Body of pancreas (tissue), 4 donors: ENCODE results near the gene RING1. TPM values are rescaled to one million over a fixed set of nuclear protein-coding genes. Genes with fewer than 3 reads are reported as not detected.
"Not testable (repeated sequence)": the region's sequence is repeated elsewhere in the genome, so short reads cannot be mapped to it uniquely, and the experiment has no call there.

Experiments
- ATAC-seq: fragments of 150-250 bp; one replicate; pipeline ENCODE4 v1.9.1; 2016
- DNase-seq, 4 donors: peaks; one replicate each; pipeline ENCODE4 v3.0.0-alpha.2; 2019
- H3K27ac ChIP-seq, 4 donors: fragments of 200-600 bp; sonication (generic); 1 replicate in 3 of 4; 2 replicates in 1 of 4; pipeline versions ENCODE4 v1.5.1 to v1.6.1; 2016 to 2019; ENCODE audit warnings: mild to moderate bottlenecking in 1 of 4, mixed read lengths in 1 of 4, moderate library complexity in 1 of 4
- H3K27me3 ChIP-seq, 2 donors: fragments of 200-600 bp; sonication (generic); one replicate each; pipeline ENCODE4 v1.6.0; 2016; ENCODE audit warnings: mild to moderate bottlenecking in 1 of 2
- H3K36me3 ChIP-seq, 2 donors: fragments of 200-600 bp; sonication (generic); replicated peaks in 1 of 2; 2 replicates each; pipeline ENCODE4 v1.5.1; 2016; ENCODE audit warnings: low read depth in 2 of 2; ENCODE audit not compliant: insufficient read depth in 1 of 2
- H3K4me1 ChIP-seq: fragments of 200-600 bp; sonication (generic); one replicate; pipeline ENCODE4 v1.6.0; 2016
- H3K4me3 ChIP-seq, 2 donors: fragments of 200-600 bp; sonication (generic); 1 replicate in 1 of 2; 2 replicates in 1 of 2; pipeline ENCODE4 v1.5.1; 2016 to 2019
- H3K9me3 ChIP-seq, 3 donors: fragments of 200-600 bp; sonication (generic); 1 replicate in 2 of 3; 2 replicates in 1 of 3; pipeline ENCODE4 v1.5.1; 2016
- POLR2A ChIP-seq, 3 donors: fragments of 450-650 bp; IDR thresholded peaks; one replicate each; pipeline ENCODE4 v1.6.1; 2016; ENCODE audit warnings: antibody characterized with exemption in 3 of 3, mild to moderate bottlenecking in 2 of 3
- WGBS, 2 donors: methylation state at CpG; one replicate each; pipeline ENCODE4 v1.1.5; 2017; 5-methylcytosine and 5-hydroxymethylcytosine counted together
- intact Hi-C: fragments of 100-400 bp; cut with DNase I; formaldehyde crosslinking; loops from one replicate; pipeline ENCODE4 v1.15.1; 2023
- total RNA-seq, 2 donors: library from RNA; depleted of rRNA; stranded (reverse); fragments of >200 nt; gene quantifications; one replicate each; pipeline ENCODE4 v1.1.0, GENCODE V29; 2016
- TF ChIP-seq, protein P1 (sequence below), 7 experiments: fragments of 450-650 bp in 4 of 7; fragments of 200-600 bp in 3 of 7; sonication (generic) in 3 of 7; IDR thresholded peaks; one replicate each; pipeline ENCODE4 v1.5.1; 2016 to 2019; ENCODE audit warnings: antibody characterized with exemption in 7 of 7

RING1 gene
- total RNA-seq, 2 donors from 2014 or later: 11.2 to 28.3 TPM

DNA sequence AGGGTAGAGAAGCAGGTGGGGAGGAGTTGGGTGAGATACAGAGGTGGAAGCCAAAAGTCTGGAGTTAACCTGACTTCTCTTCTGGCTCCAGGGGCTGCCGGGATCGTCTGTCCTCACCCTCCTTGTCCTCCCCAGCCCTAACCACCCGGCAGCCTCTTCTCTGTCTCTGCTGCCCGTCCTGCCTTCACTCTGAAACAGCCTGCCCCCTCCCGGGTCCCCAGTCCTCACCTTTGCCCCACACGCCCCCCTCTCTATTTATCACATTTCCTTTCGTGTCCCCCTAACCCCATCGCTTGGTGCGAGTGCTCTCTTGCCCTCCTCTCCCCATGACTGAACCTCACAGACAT, 5.7 kb downstream of the RING1 start:
- H3K4me1 ChIP-seq: peaks cover 28% of the 10 kb centered on the region
- H3K36me3 ChIP-seq: no peaks in the 10 kb centered on the region
- no peaks in the 10 kb centered on the region for H3K9me3 ChIP-seq
- no peak overlapping the region for H3K27ac ChIP-seq
- DNase-seq: no peak
- ATAC-seq: no peak
- H3K4me3 ChIP-seq: no peak overlapping the region
- intact Hi-C loops: no loop called here
- H3K27me3 ChIP-seq: no peaks in the 10 kb centered on the region
- TF ChIP-seq POLR2A (IDR thresholded peaks at IDR 0.05): no peak
- TF ChIP-seq, protein P1, sequence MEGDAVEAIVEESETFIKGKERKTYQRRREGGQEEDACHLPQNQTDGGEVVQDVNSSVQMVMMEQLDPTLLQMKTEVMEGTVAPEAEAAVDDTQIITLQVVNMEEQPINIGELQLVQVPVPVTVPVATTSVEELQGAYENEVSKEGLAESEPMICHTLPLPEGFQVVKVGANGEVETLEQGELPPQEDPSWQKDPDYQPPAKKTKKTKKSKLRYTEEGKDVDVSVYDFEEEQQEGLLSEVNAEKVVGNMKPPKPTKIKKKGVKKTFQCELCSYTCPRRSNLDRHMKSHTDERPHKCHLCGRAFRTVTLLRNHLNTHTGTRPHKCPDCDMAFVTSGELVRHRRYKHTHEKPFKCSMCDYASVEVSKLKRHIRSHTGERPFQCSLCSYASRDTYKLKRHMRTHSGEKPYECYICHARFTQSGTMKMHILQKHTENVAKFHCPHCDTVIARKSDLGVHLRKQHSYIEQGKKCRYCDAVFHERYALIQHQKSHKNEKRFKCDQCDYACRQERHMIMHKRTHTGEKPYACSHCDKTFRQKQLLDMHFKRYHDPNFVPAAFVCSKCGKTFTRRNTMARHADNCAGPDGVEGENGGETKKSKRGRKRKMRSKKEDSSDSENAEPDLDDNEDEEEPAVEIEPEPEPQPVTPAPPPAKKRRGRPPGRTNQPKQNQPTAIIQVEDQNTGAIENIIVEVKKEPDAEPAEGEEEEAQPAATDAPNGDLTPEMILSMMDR (IDR thresholded peaks at IDR 0.05): no peak
- WGBS, 2 donors: 34 to 38% methylated on average over 9 of the region's 9 CpGs

DNA sequence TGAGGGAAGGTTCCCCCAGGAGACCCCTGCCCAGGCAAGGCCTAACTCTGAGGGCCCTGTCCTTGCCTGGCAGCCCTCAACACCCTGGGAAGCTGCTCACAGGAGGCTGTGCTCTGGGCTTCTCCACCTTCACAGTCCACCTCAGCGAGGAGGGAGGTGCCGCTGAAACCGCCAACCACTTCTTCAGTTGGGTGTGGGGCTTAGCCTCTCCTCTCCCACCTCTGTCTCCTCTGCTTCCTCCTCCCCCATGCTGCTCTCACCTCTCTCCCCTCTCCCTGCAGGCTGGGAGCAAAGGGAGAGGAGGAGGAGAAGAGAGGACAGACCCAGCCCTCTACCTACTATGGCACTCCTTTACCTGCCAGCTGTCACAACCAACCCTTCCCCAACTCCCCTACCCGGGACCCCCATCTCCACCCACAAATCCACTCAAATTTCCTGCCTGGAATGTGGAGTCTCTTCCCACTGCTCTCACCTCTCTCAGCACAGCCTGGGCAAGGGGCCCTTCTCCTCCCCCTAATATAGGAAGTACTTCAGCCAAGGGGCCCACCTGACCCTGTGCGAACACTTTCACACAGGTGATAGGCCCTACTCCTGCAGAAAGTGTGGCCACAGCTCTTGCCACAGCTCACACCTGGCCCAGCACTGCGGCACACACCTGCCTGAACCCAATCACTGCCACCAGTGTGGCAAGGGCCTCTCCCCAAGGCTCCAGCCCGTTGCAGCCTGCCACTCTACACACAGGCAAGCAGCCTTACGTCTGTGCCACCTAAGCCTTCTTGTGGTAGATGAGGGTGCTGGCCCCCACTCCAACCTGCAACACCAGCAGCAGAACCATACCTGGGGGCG, 7.2 kb downstream of the RING1 start:
- no peaks in the 10 kb centered on the region for H3K36me3 ChIP-seq
- no peak overlapping the region for H3K4me3 ChIP-seq
- intact Hi-C loops: no loop called here
- TF ChIP-seq POLR2A (IDR thresholded peaks at IDR 0.05): no peak
- TF ChIP-seq, protein P1 (IDR thresholded peaks at IDR 0.05): no peak
- peaks cover 20% of the 10 kb centered on the region for H3K4me1 ChIP-seq
- 67 to 75% methylated on average over 6 to 9 of the region's 9 CpGs for whole genome bisulfite sequencing, 2 donors
- no peaks in the 10 kb centered on the region for H3K27me3 ChIP-seq
- DNase-seq: no peak
- H3K27ac ChIP-seq: no peak overlapping the region
- no peak for ATAC-seq
- no peaks in the 10 kb centered on the region for H3K9me3 ChIP-seq

DNA sequence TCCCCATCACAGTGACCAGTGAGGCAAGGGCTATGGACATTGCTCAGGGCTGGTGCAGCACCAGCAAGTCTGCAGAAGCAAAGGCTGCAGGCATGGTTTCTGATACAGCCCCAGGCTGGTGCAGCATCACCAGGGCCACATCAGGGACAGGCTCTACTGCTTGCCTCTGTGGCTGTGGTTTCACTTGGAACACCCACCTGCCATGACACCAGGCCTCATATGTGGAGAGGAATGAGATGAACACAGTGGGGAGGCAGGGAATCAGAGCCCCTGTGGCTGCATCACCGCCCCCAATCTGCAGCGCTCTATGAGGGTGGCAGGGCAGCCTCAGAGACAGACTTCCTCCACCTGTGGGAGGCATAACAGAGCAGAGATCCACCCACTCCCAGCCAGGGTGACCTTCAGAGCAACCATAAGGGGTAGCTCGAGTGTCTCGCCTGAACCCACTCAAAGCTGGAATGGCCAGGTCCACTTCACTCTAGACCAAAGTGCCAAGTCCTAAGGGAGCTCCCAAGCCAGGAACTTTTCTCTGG, 7.9 kb downstream of the RING1 start:
- intact Hi-C loops: no loop called here
- no peaks in the 10 kb centered on the region for H3K36me3 ChIP-seq
- no peak overlapping the region for H3K27ac ChIP-seq
- ATAC-seq: no peak
- H3K4me3 ChIP-seq: no peak overlapping the region
- no peaks in the 10 kb centered on the region for H3K27me3 ChIP-seq
- peaks cover 20% of the 10 kb centered on the region for H3K4me1 ChIP-seq
- TF ChIP-seq, protein P1 (IDR thresholded peaks at IDR 0.05): no peak
- no peak for TF ChIP-seq POLR2A (IDR thresholded peaks at IDR 0.05)
- H3K9me3 ChIP-seq: no peaks in the 10 kb centered on the region
- no peak for DNase-seq
- WGBS, 2 donors: 85 to 91% methylated on average over 2 to 4 of the region's 4 CpGs

DNA sequence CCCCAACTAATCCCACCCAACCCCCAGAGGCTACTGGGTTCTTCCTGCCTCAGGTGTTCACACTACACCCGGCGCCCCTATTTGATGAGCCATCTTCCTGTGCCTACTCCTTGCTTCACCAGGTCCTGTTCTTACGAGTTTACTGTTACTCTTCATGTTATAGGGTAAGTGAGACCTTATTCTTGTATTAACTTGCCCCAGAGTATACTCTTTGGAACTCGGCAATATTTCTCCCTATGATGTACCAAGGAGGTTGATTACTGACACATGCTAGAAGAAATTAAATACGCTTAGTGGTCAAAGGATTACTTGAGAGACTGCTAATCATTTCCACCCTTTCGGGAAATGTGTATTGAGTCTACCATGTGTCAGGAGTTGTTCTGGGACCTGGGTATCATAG, 8.9 kb downstream of the RING1 start:
- ATAC-seq (no peak), DNase-seq (no peak)
- WGBS, 2 donors: 75 to 78% methylated on average over 6 of the region's 6 CpGs
- Histone ChIP-seq H3K27me3 (no peaks in the 10 kb centered on the region), H3K9me3 (no peaks in the 10 kb centered on the region), H3K4me1 (peaks cover 19% of the 10 kb centered on the region), H3K27ac (no peak overlapping the region), H3K36me3 (no peaks in the 10 kb centered on the region), H3K4me3 (no peak overlapping the region)
- intact Hi-C loops: no loop called here
- TF ChIP-seq, protein P1 (IDR thresholded peaks at IDR 0.05): no peak
- no peak for TF ChIP-seq POLR2A (IDR thresholded peaks at IDR 0.05)

DNA sequence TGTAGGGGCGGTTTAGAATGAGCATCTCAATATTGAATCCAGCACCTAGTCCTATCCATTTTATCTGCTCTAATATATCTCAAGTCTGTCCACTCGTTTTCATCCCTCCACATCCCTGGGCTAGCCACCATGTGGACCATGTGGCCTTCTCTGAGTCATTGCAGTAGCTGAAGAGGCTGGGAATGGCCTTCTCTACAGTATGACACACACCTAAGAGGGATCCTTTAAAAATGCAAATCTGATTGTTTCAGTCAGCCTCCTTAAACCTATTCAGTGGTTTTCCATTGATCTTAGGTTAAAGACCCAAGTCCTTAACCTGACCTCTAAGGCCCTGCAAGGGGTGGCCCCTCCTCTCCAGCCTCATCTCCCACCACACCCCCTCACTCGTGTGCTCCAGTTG, 9.4 kb downstream of the RING1 start:
- no peak for TF ChIP-seq POLR2A (IDR thresholded peaks at IDR 0.05)
- TF ChIP-seq, protein P1 (IDR thresholded peaks at IDR 0.05): no peak
- ATAC-seq: no peak
- Histone ChIP-seq H3K9me3 (no peaks in the 10 kb centered on the region), H3K4me3 (no peak overlapping the region), H3K36me3 (no peaks in the 10 kb centered on the region), H3K27me3 (no peaks in the 10 kb centered on the region), H3K27ac (no peak overlapping the region), H3K4me1 (peaks cover 14% of the 10 kb centered on the region)
- WGBS, 2 donors: 56 to 63% methylated on average over 3 of the region's 3 CpGs
- DNase-seq: no peak
- intact Hi-C loops: no loop called here

DNA sequence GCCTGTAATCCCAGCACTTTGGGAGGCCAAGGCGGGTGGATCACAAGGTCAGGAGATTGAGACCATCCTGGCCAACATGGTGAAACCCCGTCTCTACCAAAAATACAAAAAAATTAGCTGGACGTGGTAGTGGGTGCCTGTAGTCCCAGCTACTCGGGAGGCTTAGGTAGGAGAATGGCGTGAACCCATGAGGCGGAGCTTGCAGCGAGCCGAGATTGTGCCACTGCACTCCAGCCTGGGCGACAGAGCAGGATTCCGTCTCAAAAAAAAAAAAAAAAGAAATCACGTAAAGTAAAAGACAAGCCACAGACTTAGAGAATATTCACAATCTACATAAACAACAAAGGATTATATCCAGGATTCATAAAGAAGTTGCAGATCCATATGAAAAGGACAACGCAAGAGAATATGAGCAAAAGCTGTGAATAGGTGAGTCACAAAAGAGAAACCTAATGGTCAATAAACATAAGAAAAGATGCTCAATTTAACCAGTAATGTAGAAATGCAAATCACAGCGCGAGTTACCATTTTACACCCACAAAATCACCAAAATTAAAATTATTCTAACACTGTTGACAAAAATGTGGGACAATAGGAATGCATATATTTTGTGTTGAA, 18.3 kb downstream of the RING1 start:
- H3K27ac ChIP-seq, H3K4me1 ChIP-seq, intact Hi-C loops, H3K36me3 ChIP-seq, DNase-seq, H3K4me3 ChIP-seq, H3K9me3 ChIP-seq, H3K27me3 ChIP-seq, ATAC-seq: not testable (repeated sequence)
- 39 to 49% methylated on average over 14 of the region's 14 CpGs for WGBS, 2 donors
